GM12872 (cell line): ENCODE data around the gene KCNQ5.

Source experiments
- TF ChIP-seq, protein P1 (sequence below): IDR thresholded peaks from 3 replicates; pipeline ENCODE4 v1.5.1; 2011; ENCODE audit warnings: low read depth, mild to moderate bottlenecking, low read length, moderate library complexity; ENCODE audit not compliant: insufficient read depth

KCNQ5 gene

DNA sequence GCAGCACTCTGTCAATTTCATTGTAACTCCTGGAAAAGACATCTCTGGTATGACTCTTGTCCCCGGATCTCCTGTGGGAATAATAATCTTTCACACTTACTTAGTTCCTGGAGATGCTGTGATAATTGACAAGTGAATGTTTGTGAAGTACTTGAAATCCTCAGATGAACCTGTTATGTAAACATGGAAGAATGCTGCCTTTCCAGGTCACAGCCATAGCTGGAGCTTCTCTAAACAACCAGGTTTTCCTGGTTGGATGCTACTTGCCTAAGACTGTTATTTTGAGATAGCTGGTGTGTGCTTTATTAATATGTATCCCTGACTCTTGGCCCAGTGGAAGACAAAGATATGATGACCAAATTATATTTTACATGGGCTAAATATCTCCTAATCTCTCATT is 228.6 kb downstream of the KCNQ5 start:
- TF ChIP-seq, protein P1, sequence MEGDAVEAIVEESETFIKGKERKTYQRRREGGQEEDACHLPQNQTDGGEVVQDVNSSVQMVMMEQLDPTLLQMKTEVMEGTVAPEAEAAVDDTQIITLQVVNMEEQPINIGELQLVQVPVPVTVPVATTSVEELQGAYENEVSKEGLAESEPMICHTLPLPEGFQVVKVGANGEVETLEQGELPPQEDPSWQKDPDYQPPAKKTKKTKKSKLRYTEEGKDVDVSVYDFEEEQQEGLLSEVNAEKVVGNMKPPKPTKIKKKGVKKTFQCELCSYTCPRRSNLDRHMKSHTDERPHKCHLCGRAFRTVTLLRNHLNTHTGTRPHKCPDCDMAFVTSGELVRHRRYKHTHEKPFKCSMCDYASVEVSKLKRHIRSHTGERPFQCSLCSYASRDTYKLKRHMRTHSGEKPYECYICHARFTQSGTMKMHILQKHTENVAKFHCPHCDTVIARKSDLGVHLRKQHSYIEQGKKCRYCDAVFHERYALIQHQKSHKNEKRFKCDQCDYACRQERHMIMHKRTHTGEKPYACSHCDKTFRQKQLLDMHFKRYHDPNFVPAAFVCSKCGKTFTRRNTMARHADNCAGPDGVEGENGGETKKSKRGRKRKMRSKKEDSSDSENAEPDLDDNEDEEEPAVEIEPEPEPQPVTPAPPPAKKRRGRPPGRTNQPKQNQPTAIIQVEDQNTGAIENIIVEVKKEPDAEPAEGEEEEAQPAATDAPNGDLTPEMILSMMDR: no peak

DNA sequence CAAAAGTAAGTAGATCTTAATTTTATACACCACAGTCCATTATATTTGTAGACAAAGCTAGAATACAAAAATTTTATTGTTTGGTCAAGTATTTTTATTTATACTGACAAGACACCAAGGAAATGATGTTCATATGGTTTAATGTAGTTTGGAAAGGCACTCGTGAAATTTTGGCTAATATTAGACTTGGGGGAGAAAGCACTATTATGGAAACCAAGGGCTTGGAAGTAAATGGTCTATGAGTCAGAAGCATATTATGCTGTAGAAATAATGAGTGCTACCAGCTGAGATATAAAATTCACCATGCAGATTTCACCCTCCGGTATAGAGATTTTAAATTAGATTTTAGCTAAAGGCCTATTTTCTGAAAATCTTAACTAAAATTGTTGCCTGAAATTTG is 233.6 kb downstream of the KCNQ5 start:
- TF ChIP-seq, protein P1: no peak

DNA sequence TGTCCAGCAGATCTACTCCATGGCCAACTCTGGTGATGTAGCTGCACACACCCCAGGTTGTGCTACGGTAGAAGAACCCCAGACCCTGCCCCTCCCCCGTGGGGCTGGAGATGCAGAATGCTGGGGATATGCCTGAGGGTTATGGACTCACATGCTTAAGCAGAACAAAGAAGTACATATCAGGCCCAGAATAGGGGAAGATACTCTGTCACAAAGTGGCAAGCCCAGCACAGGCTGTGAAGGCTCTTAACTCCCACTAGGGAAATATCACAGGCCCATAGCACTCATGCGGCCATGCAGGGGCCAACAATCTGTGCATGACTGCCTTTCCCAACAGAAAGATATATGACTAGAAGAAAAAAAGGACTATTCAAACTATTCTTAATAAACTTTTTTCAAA is 234.9 kb downstream of the KCNQ5 start:
- TF ChIP-seq, protein P1: no peak

DNA sequence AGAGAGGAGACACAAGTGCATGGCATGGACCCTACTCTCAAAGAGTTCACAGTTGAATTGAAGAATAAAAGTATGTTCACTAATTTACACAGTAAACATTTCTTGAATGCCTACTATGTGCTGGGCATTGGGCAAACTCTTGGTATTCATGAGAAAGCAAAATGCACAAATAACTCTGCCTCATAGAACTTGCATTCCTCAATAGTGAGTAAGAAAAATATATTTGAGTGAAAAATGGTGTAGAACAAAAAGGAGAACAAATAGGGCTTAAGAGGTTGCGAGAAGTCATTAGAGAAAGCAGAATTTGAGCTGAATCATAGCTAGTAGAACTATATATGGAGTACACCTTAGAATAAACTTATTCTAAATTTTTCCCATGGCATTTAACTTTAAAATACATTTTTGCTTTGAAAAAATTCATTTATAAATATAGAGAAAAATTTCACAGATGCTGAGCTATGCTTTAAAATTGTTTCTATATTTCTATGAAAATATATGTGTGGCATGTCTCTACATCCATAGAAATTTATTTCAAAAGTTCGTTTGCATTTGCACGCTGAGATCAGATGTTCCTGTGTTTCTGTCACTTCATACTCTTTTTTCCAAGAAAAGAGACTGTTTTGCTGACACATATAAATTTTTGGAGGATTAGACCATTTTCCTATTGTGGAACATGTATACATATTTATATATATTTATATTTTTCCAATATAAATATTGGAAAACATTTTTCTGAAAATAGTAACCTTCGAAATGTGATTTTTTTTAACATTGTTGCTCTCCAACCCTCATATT is 236.1 kb downstream of the KCNQ5 start:
- TF ChIP-seq, protein P1: no peak

DNA sequence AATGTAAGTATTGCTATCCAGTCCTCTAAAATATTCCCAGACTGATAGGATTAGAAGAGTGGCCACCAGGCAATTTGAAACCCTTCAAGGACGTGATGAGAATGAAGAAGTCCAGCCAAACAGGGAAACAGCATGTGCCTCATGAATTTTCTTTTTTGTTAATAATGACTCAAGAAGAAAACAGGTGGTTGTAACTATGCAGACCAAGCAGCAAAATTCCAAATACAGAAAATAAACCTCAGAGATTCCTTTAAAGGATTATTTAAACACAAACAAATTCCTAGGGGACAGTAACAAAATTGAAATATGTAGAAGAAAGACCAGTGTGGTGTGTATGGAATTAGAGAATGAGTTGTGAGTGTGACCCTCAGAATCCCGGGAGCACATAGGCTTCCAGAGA is 239.2 kb downstream of the KCNQ5 start:
- TF ChIP-seq, protein P1: no peak

DNA sequence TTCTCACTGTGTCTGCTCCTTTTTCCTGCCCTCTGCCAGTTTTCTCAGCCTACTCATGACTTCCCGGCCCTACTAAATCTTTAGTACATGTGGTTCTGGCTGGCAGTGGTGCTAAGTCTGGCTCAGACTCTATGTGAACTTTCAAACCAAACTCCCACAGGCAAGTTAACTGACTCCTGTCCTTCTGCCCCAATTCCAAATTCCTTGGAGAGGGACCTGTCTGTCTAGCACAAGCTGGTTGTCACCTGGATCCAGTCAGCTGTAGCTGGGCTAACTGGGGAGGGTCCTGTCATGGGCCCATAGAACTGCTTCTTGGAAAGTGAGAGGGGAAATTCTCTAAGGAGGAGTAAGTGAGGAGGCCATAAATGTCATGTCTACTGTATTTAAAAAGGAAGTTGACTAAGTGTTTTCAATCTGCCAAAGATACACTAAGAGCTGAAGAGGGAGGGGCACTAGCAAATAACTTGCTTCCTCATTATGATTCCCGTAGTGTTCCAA is 240.1 kb downstream of the KCNQ5 start:
- TF ChIP-seq, protein P1: no peak

DNA sequence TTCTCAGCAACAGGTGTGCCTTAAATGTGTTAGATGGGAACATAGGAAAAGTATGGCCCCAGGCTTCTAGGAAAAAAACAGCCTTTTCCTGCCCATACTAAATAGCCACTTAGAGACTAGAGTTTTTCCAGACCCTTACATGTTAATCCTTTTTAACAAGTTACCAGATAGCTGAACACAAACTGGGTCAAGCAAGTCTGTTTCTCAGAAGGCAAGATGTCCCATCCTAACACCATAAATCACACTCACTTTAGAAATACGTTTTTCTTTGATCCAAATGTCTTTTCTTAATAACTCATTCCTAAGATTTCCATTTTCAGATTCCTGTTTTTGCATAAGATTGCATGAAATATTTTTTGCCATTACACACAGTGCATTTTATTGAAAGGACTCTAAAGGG is 241.3 kb downstream of the KCNQ5 start:
- TF ChIP-seq, protein P1: no peak
